GM18907 (cell line): Measurements from ENCODE around the gene AGK.
A peak's percentile ranks its signal among the peaks of the same experiment; 100 is the strongest.

ENCODE experiments used
- ATAC-seq: cut with Tn5 transposase; IDR thresholded peaks from one replicate; pipeline ENCODE4 v1.9.1; 2021; ENCODE audit warnings: mild to moderate bottlenecking, moderate library complexity; ENCODE audit not compliant: unreplicated experiment

Gene AGK

GRCh38 chr7:141585592-141586510 is 34.6 kb downstream of the AGK start:
- ATAC-seq, result peak; percentile 91

- no peak for ATAC-seq
Measured at GRCh38 chr7:141586878-141587277, 35.7 kb downstream of the AGK start.

- no peak for ATAC-seq
Measured at GRCh38 chr7:141587304-141587703, 36.1 kb downstream of the AGK start.

DNA sequence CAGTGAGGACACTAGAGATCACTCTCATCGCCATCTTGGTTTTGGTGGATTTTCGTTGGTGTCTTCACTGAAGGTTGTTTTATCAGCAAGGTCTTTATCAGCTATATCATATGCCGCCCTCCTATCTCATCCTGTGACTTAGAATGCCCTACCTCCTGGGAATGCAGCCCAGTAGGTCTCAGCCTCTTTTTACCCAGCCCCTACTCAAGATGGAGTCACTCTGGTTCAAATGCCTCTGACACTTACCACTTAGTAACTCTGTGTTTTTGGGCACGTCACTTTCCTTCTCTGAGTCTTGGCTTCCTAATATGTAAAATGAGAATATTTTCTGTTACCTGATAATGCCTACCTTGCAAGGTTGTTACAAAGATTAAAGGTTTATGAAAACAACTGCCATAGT is 37.7 kb downstream of the AGK start:
- ATAC-seq, result no peak

DNA sequence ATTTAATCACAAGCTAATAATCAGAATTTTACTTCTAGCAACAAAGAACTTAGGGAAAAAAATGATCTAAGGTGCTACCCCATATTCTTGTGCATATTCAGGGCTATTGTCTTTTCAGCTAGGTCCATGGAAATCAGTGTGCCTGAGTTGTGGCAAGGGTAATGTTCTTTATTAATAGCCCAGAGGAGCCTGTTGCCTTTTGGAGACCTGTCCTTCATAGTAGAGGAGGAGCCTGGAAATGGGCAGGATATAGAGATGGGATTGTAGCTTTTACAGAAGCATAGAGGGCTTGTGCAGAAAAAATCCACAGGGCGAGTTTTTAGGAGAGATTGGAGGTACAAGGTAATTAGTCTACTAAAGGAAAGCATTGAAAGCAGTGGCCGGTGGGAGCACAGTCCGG is 38.9 kb downstream of the AGK start:
- ATAC-seq, result no peak

DNA sequence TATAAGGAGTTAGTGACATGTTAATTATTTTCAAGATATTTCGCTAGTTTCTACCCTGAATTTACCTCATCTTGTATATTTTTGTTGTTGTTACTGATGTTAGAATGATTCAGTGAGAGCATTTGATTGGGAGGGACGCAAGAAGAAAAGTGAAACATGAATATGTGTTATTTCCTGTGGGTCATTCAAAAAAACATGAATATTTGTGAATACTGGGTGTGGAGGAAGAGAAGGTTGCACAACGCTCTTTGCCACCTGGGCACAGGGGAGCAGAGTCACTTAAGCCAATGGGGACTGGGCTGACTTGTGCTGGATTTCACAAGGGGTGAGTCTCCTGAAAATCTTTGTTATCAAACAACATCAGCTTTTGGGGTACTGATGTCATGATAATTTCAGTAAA is 39.5 kb downstream of the AGK start:
- no peak for ATAC-seq

- ATAC-seq, result peak; percentile 51
Measured at GRCh38 chr7:141593134-141593533, 41.9 kb downstream of the AGK start.

DNA sequence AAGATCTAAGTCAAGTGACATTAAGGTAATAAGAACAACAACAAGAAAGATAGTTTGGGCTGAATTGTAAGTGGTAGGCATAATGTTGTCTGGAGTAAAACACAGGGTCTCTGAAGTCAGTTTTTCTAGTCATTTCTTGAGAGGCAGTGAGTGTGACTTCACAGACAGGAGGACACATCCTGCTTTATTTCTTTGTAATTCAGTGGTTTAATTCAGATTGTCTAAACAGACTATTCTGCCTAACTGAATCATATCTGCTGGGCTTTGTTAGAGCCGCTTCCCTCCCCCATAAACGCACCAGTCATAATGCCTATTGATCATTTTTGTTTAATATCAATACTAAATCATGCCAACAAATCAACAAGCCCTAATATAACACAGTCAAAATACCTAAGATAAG is 46.8 kb downstream of the AGK start:
- ATAC-seq, result no peak

DNA sequence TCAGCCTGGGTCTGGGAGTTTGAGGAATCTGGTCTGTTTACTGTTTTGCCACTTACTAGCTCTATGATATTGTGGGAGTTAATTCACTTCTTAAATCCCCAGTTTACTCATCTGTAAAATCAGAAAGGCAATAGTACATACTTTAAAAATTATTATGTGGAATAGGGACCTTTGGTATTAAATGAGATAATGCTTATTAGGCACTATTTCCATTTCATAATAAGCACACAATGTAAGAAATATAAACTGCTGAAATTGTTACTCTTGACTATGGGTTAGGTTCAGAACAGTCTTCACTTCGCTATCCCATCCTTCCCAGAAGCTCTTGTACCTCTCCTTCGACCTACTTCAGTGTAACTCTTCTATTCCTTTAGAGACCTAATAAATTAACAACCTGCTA is 47.2 kb downstream of the AGK start:
- no peak for ATAC-seq

GRCh38 chr7:141600168-141601006 is 49.2 kb downstream of the AGK start:
- no peak for ATAC-seq

- ATAC-seq, result no peak
Measured at GRCh38 chr7:141609576-141609975, 58.4 kb downstream of the AGK start.

DNA sequence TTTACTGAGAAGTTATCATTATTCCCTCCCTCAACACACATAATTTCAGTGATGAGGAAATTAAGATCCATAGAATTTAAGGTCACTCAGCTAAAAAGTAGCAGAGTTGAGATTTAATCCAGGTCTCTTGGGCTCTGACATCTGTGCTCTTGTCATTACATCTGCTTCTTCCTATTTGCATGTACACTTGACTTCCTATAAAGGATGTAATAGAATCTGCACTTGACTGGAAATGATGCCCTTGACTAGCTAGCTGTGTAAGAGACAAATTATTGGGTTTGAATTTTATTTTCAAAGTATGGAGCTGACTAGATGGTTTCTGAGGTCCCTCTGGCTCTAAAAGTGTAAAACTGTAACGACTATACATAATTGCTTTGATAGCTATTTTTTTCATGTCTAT is 59.5 kb downstream of the AGK start:
- no peak for ATAC-seq

- no peak for ATAC-seq
Measured at GRCh38 chr7:141612861-141613260, 61.7 kb downstream of the AGK start.

- no peak for ATAC-seq
Measured at GRCh38 chr7:141617280-141617679, 66.1 kb downstream of the AGK start.

DNA sequence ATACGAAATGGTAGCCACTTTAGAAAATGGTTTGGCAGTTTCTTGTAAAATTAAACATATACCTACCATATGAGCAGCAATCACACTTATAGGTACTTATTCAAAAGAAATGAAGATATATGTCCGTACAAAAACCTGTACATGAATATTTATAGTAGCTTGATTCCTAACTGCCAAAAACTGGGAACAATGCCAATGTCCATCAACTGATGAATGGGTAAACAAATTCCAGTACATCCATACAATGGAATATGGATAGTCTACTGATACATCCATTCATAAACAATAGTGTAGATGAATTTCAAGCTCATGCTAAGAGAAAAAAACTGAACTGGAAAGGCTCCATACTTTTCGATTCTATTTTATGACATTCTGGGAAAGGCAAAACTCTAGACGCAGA is 68.5 kb downstream of the AGK start:
- no peak for ATAC-seq

DNA sequence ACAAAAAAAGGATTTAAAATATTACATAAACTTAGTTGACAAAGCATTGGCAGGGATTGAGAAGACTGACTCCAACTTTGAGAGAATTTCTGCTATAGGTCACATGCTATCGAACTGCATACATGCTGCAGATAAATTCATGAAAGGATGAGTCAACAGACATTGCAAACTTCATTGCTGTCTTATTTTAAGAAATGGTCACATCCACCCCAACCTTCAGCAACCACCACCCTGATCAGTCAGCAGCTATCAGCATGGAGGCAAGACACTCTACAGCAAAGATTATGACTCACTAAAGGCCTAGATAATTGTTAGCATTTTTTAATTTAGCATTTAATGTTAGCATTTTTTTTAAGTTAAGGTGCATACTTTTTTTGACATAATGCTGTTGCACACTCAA is 73.6 kb downstream of the AGK start:
- no peak for ATAC-seq

GRCh38 chr7:141630621-141631020 is 79.4 kb downstream of the AGK start:
- ATAC-seq, result no peak

GRCh38 chr7:141631525-141631924 is 80.3 kb downstream of the AGK start:
- no peak for ATAC-seq

- ATAC-seq, result no peak
Measured at GRCh38 chr7:141634065-141634464, 82.9 kb downstream of the AGK start.

DNA sequence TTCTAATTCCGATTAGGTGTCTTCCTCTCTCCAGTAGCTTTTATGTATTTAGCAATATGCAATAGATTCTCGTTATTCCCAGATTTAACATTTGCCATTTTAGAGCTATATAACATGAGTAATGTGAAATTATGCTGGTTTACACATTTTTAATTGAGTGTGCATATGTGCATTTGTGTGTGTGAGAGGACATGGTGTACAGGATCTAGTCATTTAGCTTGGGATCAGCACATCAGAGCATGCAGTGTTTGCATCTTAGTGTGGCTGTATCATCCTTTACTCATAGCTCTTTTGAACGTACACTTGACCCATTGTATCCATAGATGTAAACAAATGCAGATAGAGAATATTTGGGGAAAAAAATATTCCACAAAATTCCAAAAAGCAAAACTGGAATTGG is 84.8 kb downstream of the AGK start:
- ATAC-seq, result no peak

GRCh38 chr7:141640239-141640840 is 89.1 kb downstream of the AGK start:
- no peak for ATAC-seq

GRCh38 chr7:141641876-141642275 is 90.7 kb downstream of the AGK start:
- ATAC-seq, result no peak
